CMK (cell line): ENCODE measurements around the gene GRIN2B.

Experiments used
- DNase-seq: peaks from one replicate; pipeline ENCODE4 v3.0.0-alpha.2; 2010; ENCODE audit warnings: low read depth

Gene GRIN2B

DNA sequence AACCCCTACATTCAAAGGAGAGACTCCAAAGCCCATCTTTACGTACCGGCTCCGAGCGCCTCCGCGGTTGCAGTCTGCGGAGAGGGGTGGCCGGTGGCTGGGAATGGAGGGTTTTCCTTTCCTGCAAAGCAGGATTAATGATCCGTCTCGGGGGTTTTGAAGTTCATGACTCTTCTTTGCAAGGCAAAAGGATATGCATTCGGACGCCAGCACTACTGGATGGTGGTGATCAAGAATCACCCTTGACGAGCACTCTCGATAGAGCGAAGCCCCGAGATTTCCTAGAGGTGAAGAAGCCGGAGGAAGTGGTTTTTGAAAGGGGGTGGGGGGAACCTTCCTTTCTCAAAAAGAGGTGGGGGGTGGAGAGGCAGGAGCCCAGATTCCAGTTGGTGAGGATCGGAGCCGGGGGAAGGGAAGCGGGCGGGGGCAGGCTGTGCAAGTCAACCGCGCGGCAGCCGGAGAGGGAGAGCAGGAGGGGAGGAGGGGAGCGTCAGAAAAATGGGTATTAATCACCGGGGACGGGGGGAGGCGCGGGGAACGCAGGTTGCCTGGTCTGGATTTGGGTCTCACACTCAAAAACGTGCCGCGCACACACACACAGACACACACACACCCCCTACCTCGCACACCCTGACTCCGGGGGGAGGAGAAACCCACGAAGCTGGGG, at the start of gene GRIN2B:
GRIN2B (minus strand) TSS at position 307 of the 667 bp plus-strand sequence. CDS start 115,394 bp downstream, outside the sequence.
- no peak for DNase-seq

DNA sequence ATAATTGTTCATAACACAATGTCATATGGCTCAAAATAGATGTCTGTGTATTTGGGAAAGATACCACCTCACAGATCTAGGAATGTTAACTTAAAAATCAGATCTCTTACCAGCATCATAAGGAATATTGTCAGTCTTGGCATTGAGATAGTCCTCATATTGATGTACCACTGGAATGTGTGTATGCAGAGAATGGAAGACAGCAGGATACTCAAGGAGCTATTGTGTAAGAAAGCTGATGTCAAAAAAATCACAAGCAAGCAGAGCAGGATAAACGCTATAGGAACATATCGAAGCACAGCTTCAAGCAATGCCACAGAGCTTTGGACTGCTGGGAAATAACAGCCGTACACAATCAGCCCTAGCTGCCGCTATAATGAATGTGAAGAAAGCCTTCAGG, 45.1 kb upstream of the GRIN2B start:
- DNase-seq: no peak

DNA sequence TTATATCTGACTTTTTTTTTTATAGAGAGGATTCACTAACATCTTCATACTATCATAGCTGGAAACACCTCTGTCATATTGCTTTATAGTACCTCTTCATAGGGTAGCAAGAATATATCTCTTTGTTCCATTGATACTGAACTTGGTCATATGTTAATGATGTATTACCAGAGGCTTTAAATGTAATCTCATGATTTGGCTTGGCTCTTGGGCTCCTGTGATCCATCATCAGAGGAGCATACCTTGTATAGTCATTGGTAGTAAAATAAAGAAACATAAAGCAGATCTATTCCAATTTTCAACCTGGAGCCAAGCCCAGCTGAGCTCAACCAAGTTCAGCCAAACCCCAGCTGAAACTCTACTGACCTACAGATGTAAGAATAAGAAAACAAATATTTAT, 43.2 kb upstream of the GRIN2B start:
- no peak for DNase-seq

DNA sequence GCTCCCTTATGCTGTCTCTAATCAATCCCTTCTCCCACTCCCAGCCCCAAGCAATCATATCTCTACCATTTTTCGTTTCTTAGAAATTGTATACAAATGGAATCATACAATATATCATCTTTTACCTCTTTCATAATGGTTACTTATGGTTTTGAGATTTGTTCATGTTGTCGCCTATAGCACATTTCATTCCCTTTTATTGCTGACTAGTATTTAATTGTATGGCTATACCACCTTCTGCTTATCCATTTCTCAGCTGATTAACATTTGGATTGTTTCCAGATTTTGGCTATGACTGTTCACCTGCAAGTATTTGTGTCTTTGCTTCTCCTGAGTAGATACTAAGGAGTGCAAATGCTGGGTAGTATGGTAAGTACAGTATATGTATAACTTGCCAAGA, 36.7 kb upstream of the GRIN2B start:
- no peak for DNase-seq

DNA sequence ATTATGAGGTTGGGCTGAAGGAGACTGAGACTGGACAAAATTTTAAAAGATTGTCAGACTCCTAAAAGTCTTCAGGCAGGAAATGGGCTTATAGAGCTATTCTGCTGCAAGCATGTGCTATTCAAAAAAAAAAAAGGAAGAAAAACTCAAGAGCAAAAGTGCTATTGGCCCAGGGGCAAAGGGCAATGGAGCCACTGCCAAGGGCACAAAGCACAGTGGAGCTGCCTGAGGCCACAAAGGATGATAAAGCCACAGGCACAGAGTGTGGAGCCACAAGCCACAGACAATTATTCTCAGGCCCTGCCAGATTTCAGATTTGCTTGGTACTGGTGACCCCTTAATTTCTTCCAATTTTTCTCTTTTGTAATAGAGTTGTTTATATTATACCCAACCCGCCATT, 29.6 kb upstream of the GRIN2B start:
- no peak for DNase-seq

DNA sequence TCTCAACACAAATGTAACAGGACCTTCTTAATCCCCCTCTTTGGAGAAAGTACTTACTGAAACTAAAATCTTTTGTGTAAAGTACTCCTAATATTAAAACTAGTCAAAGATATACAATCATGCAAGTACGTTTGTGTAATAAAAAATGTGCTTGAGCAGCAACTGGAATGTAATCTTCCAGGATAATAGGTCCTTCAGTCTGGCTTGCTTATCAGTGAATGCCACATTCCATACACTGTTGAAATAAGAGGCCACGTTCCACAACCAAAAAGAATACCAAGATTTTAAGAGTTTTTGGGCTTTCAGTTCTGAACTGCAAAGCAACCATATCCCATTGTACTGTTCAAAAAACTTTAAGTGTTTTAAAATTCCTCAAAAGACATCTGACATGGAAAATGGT, 26.2 kb upstream of the GRIN2B start:
- DNase-seq: no peak

DNA sequence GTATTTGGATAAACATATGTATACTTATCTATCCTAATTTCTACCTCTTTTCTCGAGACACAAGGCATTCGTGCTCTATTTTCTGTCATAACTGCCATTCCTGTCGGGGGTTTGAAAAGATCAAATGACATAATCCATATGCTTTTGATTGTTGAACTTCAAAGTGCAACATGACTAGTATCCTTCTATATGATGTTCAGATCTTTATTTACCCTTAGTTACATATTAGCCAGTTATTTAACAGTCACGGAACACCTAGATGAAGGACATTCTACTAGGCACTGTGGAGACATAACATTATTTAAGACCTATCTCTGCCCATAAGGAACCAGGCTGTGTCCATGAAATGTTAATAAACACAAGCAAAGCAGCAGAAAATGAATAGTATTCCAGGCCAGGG, 11.2 kb upstream of the GRIN2B start:
- no peak for DNase-seq

DNA sequence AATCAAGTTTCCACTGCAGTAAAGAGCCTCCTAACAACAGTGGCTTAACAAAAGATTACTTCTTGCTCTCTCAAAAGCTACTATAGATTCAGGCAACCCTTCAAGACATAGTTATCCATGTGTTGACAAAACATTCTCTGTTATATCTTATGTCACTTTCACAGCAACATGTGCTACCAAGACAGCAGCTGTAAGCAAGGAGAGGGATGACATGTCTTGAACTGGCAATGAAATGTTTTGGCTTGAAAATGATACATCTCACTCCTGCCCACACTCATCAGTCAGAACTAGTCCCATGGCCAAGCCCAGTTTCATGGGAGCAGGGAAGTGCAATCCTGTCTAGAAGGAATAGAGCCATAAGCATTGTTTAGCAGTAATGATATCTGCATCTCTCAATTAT, 10.7 kb upstream of the GRIN2B start:
- no peak for DNase-seq

DNA sequence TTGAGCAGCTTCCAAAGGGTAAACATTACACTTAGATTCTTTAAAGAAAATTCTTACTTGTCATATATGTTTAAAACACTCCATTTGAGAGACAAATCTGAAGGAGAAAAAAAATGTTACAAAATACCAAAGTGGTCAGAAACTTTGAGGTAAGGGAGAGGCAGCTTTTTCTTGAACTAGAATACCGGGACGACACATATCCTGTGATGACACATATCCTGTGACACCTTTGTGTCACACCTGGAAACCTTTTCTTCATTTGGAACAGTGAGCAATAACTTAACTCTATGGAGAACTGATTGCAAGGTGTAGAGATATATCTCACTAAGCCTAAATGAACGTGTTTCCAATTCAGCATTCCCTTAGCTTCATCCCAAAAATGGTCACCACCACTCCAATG, 4.6 kb upstream of the GRIN2B start:
- DNase-seq: no peak

DNA sequence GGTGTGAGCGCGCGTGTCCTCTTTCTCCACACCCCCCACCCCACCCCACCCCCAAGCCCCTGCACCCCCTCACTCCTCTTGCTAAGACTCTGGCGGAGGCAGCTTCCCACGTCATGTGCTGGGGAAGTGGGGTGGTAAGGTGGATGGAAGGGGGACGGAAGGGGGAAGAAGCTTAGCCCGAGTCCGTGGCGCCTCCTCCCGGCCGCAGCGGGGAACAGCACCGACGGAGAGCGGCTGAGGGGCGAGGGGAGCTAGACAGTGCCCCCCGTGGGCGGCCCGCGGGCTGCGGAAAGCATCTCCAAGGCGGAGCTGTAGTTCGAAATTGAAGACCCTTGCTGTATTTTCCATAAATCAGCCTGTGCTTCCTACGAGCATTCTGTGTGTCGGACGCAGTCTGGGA, 588 bp upstream of the GRIN2B start:
- no peak for DNase-seq

DNA sequence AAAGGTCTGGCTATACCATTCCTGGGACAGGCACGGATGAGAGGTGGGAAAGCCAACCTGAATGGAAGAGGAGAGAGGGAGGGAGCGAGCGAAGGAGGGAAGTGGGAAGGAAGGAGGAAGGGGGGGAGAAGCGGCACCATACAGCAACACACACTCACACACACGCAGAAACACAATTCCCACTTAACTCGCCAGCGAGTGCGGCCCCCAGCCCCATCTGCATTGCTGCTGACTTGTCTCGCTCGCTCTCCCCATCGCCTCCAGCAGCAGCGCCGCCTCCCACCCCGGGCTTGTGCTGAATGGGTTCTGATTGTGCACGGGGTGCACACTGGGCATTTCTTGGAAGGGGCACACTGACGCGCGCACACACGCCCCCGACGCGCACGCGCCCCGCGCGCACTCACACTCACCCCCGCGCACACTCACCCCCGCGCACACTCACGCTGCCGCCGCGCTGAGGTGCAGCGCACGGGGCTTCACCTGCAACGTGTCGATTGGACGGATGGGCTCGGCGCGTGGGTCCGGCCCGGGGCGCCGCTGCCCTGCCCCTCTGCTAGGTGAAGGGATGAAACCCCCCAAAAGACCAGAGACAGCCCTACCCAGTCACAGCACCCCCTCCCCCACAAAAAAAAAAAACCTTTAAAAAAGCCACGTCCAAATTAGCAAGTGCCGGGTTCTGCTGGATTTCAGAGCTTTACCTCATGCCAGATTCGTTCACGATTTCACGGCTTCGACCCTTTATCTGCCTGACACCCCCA, 685 bp downstream of the GRIN2B start:
- no peak for DNase-seq

DNA sequence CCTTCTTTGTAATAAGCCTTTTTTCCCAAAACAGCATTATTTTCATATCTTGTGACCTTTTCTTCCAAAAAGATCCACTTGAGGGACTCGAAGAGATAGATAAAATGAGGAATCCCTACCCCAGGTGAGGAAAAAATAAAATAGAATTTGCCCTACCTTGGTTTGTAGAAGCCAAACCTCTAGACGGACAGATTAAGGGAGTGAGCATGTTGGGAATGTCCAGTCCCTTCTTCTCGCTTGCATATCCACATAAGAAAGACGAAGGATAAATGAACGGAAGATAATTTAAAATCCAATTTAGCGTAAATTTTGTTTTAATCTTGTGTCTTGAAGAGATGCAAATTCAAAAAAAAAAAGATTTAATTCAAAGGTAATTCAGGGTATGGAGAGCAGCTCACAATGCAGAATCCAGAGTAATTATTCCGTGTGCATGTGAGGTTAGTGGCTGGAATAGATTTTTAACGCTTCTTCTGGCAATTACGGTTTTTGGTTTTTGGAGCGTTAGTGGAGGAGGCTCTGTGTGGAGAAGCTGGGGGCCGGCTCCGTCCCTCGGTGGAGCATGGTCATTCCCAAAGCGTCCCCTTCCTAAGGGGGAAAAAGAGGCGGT, 1.5 kb downstream of the GRIN2B start:
- DNase-seq: no peak

DNA sequence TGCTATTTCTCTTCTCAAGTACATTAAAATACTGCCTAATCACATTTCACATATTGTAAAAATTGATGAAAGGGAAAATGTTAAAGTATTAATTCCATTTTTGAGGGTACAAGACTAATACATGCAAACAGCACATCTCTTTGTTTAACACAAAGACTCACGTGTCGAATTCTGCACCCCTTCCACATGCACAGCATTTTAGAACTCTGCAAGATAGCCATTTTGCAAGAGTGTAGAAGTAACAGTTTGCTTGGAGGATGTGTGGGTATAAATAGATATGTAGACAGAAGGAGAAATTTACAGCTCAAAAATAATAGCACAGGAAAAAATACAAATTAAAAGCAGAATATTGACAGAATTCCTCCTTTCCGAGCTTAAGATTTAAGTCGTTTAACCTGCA, 2.5 kb downstream of the GRIN2B start:
- no peak for DNase-seq

DNA sequence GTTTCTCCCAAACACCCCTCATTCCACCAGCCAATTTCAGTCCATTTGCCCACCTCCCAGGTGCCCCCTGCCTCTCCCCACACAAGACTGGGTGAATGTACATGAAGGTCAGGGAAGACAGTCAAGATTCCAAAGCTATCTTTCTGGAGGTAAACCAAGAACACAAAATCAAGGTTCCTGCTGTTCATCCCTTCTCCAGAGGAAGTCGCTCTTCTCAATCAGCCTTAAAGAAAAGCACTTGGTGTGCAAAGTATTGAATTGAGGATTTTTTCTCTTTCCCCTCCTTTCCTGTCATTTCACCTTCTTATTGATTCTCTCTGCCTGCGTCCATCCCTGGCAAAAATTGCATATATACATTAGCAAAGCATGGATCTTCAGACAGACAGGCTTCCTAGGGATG, 4.5 kb downstream of the GRIN2B start:
- DNase-seq: no peak

DNA sequence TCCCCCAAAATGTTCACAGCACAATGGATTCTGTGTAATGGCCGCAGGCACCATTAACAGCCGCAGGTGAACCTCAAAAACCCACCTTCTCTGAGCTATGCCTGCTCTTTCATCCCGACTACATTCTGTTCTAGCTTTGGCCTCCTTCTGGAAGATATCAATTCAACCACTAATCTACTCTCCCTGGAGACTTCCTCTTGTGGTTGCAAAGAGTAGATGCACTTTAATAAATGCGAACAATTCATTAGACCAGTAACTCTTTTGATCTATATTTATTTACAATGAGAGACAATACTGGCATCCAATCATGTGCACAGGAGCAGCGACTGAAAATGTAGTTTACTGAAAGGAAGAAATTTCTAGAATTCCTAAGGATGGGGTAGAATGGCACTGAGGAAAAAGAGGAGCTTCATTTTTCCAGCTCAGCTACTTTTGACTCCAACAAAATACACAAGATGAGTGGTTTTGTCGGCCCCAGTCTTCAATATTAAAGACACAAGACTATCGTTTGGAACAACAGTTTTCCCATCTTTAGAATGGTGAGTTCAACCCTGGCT, 5.3 kb downstream of the GRIN2B start:
- no peak for DNase-seq

DNA sequence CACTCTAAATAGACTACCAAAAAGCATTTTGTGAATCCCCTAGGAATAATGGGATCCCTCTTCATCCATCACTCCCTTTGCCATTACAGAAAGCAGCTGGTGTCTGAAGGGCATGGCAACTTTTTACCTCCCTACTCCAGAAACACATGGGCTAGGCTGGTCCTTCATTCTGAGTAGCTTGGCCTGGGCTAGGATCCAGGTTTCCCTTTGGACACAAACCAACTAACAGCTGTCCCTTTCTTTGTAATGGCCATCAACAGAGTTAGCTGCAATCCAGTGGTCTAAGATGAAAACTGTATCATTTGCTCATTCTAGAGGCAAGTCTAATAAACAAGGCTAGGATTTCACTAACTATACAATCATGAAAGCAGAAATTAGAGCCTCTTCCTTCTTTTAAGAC, 7.4 kb downstream of the GRIN2B start:
- no peak for DNase-seq

DNA sequence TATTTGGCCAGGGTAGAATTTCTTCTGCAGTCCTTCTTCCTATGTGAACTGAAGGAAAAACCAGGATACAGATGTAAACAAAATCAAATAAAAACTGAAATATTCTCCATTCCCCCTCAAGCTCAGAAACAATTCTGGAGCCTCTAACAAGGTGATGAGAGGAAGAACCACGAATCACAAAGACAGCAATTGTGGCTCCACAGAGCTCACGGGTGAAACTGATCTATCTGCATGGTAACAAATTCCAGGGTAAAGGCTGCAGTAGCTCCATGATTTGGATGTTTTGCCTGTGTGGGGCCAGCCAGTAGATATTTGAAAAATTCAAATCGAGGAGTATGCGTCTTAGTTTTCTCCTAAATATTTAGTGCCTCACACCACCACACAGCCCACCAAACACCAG, 10.6 kb downstream of the GRIN2B start:
- no peak for DNase-seq

DNA sequence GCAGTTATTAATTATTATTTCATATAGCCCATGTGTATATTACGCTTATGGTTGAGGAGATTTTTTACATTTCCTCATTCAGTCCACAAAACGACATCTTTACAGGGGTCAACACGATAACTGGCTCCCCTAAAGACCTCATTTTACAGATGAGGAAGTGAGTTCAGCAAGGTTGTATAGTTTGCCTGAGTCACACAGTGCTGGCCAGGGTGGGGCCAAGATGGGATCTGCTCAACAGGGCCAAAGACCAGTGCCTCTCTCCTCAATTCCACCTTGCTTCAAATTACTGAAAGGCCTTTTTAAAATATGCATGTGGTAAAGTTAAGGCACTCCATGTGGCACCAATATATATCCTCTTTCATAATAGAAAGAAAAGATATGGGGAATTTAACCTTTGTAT, 13.1 kb downstream of the GRIN2B start:
- no peak for DNase-seq

DNA sequence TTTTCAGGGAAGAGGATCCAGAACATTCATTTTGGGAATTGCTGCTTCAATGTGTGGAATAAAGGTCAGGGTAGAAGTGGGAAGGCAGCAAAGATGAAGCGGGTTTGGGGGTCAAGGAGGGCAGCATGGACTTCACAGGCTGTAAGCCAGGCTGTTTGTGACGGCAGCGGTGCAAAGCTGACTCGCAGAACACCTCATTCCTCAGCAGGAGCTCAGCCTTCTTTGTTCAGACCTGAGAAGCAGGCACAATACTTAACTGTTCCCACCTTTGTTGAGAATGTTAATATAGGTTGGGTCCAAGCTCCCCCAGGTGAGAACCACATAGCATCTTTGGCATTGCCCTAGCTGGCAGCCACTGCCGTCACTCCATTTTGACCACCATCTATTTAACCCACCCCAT, 16.7 kb downstream of the GRIN2B start:
- DNase-seq: no peak

DNA sequence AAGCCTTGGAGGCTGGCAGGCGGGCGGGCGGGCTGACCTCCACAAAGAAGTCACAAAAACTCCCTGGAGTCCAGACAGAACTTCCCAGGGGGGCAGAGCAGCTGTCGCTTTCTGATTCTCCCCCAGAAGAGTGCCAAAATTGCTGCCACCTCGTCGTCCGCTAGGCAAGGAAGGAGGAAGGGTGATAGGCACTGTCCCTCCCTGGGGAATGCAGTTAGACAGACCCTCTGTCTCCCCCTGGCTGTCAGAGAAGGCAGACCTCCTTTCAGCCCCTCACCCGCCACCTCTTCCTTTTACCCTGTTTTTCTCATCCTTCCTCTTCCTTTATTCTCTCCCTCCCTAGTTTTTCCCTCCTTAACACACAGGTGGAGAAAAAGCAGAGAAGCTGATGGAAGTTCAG, 18.7 kb downstream of the GRIN2B start:
- DNase-seq: no peak

DNA sequence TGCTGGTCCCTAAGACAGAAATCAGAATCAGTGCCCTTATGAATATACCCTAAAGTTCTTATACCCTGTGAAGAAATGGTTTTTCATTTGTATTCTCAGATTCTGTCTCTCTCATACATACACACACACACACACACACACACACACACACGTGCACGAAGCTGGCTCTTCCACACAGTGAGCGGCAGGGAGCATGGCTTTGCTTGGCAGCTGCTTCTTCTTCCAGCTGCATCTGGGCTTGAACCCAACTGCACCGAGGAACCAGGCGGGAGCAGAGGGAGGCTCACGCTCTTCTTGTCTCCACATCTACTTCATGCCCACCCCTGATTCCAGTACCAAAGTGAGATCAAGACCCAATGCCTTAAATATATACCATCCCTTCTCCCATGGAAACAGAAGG, 19.4 kb downstream of the GRIN2B start:
- no peak for DNase-seq

DNA sequence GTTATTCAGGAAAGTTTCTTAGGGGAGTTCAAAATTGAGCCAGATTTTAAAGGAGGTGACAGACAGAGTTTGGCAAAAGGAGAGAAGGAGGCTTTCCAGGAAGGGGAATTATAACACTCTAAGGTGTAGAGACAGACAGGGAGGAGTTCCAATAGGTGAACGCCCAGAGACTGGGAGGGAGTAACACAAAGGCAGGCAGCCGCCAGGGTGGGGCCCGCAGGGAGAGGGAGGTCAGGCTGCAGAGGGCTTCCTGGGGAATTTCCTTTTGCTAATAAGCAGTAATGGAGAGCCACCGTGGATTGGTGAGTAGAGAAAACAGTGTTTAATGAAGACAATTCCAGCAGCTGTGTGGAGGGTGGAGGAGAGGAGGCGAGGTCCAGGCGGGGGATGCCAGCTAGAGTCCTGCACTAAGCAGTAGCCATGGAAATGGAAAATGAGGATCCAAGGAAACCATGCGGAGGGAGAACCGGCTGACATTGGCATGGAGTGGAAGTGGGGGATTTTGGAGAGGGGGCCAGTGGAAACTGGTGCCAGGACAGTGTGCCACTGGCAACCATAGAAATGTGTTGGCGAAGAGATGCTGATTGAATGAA, 22.2 kb downstream of the GRIN2B start:
- no peak for DNase-seq

DNA sequence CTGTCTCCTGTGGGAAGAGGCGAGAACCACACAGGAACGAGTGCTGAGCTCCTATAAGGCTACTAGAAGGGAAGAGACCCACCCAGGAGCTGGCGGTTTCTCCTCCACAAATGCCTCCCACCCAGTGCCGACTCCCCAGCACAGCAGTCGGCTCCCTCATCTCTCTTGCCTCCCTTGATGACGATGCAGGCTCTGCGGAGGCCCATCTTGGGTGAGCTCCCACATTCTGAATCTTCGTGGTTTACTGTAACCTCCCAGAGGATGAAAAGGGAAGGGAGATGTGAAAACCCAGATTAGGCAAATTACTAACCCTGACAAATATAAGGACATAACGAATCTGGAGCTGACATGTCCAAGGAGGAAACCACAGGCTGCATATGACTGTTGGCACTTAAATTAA, 23.8 kb downstream of the GRIN2B start:
- no peak for DNase-seq
